GM21381 (cell line): ENCODE results near the gene PHLPP1.

Source experiments
- ATAC-seq: cut with Tn5 transposase; IDR thresholded peaks from one replicate; pipeline ENCODE4 v1.9.1; 2021; ENCODE audit warnings: mild to moderate bottlenecking, moderate library complexity; ENCODE audit not compliant: unreplicated experiment

PHLPP1 gene

GRCh38 chr18:62717169-62717924 lies 2.0 kb downstream of the PHLPP1 start:
- no peak for ATAC-seq

- ATAC-seq = no peak
These were observed 2.8 kb downstream of the PHLPP1 start for GRCh38 chr18:62717925-62718800.

- no peak for ATAC-seq
These were observed 4.7 kb downstream of the PHLPP1 start for GRCh38 chr18:62720048-62720447.

- no peak for ATAC-seq
These were observed 5.6 kb downstream of the PHLPP1 start for GRCh38 chr18:62720766-62721613.

- ATAC-seq = no peak
These were observed 6.8 kb downstream of the PHLPP1 start for GRCh38 chr18:62721839-62722795.

- no peak for ATAC-seq
These were observed 8.4 kb downstream of the PHLPP1 start for GRCh38 chr18:62723666-62724281.

GRCh38 chr18:62725896-62726295 lies 10.6 kb downstream of the PHLPP1 start:
- no peak for ATAC-seq

GRCh38 chr18:62728254-62728653 lies 12.9 kb downstream of the PHLPP1 start:
- ATAC-seq = no peak

- ATAC-seq = peak; percentile 48
These were observed 14.4 kb downstream of the PHLPP1 start for GRCh38 chr18:62729487-62730386.

- no peak for ATAC-seq
These were observed 15.6 kb downstream of the PHLPP1 start for GRCh38 chr18:62730941-62731340.

- ATAC-seq = no peak
These were observed 17.3 kb downstream of the PHLPP1 start for GRCh38 chr18:62732617-62733016.

- ATAC-seq = no peak
These were observed 18.9 kb downstream of the PHLPP1 start for GRCh38 chr18:62734290-62734689.

- ATAC-seq = no peak
These were observed 20.0 kb downstream of the PHLPP1 start for GRCh38 chr18:62735387-62735786.

GRCh38 chr18:62736077-62736855 lies 20.9 kb downstream of the PHLPP1 start:
- no peak for ATAC-seq

- no peak for ATAC-seq
These were observed 22.0 kb downstream of the PHLPP1 start for GRCh38 chr18:62737241-62737873.

- ATAC-seq = no peak
These were observed 23.3 kb downstream of the PHLPP1 start for GRCh38 chr18:62738639-62739038.

- ATAC-seq = no peak
These were observed 24.6 kb downstream of the PHLPP1 start for GRCh38 chr18:62739911-62740310.
